ENCODE data around the gene ALDH3B2.

GRCh38 chr11:67636962-67637361 is 37.5 kb downstream of the ALDH3B2 start:
- no peak for TF ChIP-seq ZEB2 (tag by site-specific recombination; IDR thresholded peaks at IDR 0.05)
- TF ChIP-seq CTCF (tag by site-specific recombination; IDR thresholded peaks at IDR 0.05), result no peak
- no peak for TF ChIP-seq ZNF747 (tag by site-specific recombination; IDR thresholded peaks at IDR 0.05)
- TF ChIP-seq, protein P1, sequence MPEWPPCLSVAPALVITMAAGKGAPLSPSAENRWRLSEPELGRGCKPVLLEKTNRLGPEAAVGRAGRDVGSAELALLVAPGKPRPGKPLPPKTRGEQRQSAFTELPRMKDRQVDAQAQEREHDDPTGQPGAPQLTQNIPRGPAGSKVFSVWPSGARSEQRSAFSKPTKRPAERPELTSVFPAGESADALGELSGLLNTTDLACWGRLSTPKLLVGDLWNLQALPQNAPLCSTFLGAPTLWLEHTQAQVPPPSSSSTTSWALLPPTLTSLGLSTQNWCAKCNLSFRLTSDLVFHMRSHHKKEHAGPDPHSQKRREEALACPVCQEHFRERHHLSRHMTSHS (tag by site-specific recombination; IDR thresholded peaks at IDR 0.05), result no peak
- no peak for TF ChIP-seq ZNF274 (IDR thresholded peaks at IDR 0.05; ENCODE audit: low read length)
- TF ChIP-seq ZNF274 (tag by site-specific recombination; IDR thresholded peaks at IDR 0.05; ENCODE audit: borderline replicate concordance), result no peak
- TF ChIP-seq ZNF639 (tag by site-specific recombination; IDR thresholded peaks at IDR 0.05), result no peak
- TF ChIP-seq HOXA7 (CRISPR knock-in tag; IDR thresholded peaks at IDR 0.05; ENCODE audit: borderline replicate concordance), result no peak
- TF ChIP-seq RBAK (tag by site-specific recombination; IDR thresholded peaks at IDR 0.05), result no peak
- no peak for TF ChIP-seq SP2 (tag by site-specific recombination; IDR thresholded peaks at IDR 0.05)
